Transverse colon (tissue), 4 donors: ENCODE results near the gene OAS2. TPM values are rescaled to one million over a fixed set of nuclear protein-coding genes. Genes with fewer than 3 reads are reported as not detected.

Experiments used
- DNase-seq: peaks from one replicate; pipeline ENCODE4 v3.0.0-alpha.2; 2019
- H3K27ac ChIP-seq, 4 donors: fragments of 200-600 bp; sonication (generic); 2 replicates each; pipeline ENCODE4 v1.5.1; 2016 to 2018; ENCODE audit warnings: inconsistent platforms in 4 of 4
- H3K27me3 ChIP-seq: fragments of 200-600 bp; sonication (generic); 2 replicates; pipeline ENCODE4 v1.5.1; 2017; ENCODE audit warnings: inconsistent platforms
- H3K36me3 ChIP-seq, 4 donors: fragments of 200-600 bp; sonication (generic); 2 replicates each; pipeline ENCODE4 v1.5.1; 2017 to 2019; ENCODE audit warnings: inconsistent platforms in 4 of 4
- H3K4me1 ChIP-seq, 4 donors: fragments of 200-600 bp; sonication (generic); 2 replicates each; pipeline ENCODE4 v1.5.1; 2017 to 2020; ENCODE audit warnings: inconsistent platforms in 4 of 4
- H3K4me3 ChIP-seq, 4 donors: fragments of 200-600 bp; sonication (generic); 1 replicate in 1 of 4; 2 replicates in 3 of 4; pipeline versions ENCODE4 v1.5.1 to v1.6.1; 2017 to 2019; ENCODE audit warnings: inconsistent platforms in 4 of 4
- H3K9me3 ChIP-seq, 2 donors: fragments of 200-600 bp; sonication (generic); 2 replicates each; pipeline ENCODE4 v1.5.1; 2017 to 2019; ENCODE audit warnings: inconsistent platforms in 2 of 2
- EP300 ChIP-seq: sonication (generic); formaldehyde crosslinking; IDR thresholded peaks from one replicate; pipeline ENCODE4 v1.6.1; 2017; ENCODE audit warnings: antibody characterized with exemption, low read depth
- POLR2A ChIP-seq: fragments of 450-650 bp; IDR thresholded peaks from one replicate; pipeline ENCODE4 v1.6.1; 2016; ENCODE audit warnings: antibody characterized with exemption, mild to moderate bottlenecking, moderate library complexity
- POLR2AphosphoS5 ChIP-seq, 3 donors: sonication (generic); formaldehyde crosslinking; IDR thresholded peaks; one replicate each; pipeline ENCODE4 v1.6.1; 2016; ENCODE audit warnings: antibody characterized with exemption in 3 of 3
- WGBS, 2 donors: methylation state at CpG; one replicate each; pipeline ENCODE4 v1.1.5; 2018; ENCODE audit warnings: low coverage in 1 of 2; 5-methylcytosine and 5-hydroxymethylcytosine counted together
- in situ Hi-C, 4 donors: fragments of 200-750 bp; cut with MboI; loops; one replicate each; pipeline versions ENCODE4 v1.15.0 to v1.15.1; 2017; ENCODE audit warnings: low sequenced_read_pairs in 3 of 4, low pct_ligation_motif_present in 1 of 4, low pct_unique_long_range_greater_than_20kb in 1 of 4
- intact Hi-C: fragments of 100-400 bp; cut with DNase I; formaldehyde crosslinking; loops from one replicate; pipeline ENCODE4 v1.15.1; 2023; ENCODE audit warnings: low total_unique reads
- total RNA-seq, 4 donors: library from RNA; depleted of rRNA; stranded (reverse); fragments of >200 nt; gene quantifications; one replicate each; pipeline ENCODE4 v1.1.0, GENCODE V29; 2016
- TF ChIP-seq, protein P1 (sequence below), 5 experiments: fragments of 200-600 bp in 3 of 5; fragments of 450-650 bp in 2 of 5; sonication (generic) in 3 of 5; IDR thresholded peaks; 1 replicate in 2 of 5; 2 replicates in 3 of 5; pipeline ENCODE4 v1.5.1; 2016 to 2017; ENCODE audit warnings: antibody characterized with exemption in 5 of 5, inconsistent platforms in 3 of 5, mild to moderate bottlenecking in 2 of 5, moderate library complexity in 1 of 5

OAS2 gene
- total RNA-seq, 4 donors from 2014 or later: 2.0 to 5.1 (median 3.5) TPM

DNA sequence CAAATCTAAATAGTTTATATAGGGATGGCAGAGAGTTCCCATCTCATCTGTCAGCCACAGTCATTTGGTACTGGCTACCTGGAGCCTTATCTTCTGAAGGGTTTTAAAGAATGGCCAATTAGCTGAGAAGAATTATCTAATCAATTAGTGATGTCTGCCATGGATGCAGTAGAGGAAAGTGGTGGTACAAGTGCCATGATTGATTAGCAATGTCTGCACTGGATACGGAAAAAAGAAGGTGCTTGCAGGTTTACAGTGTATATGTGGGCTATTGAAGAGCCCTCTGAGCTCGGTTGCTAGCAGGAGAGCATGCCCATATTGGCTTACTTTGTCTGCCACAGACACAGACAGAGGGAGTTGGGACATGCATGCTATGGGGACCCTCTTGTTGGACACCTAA lies 7.9 kb upstream of the OAS2 start:
- DNase-seq: no peak
- in situ Hi-C loops: no loop called here
- TF ChIP-seq, protein P1, sequence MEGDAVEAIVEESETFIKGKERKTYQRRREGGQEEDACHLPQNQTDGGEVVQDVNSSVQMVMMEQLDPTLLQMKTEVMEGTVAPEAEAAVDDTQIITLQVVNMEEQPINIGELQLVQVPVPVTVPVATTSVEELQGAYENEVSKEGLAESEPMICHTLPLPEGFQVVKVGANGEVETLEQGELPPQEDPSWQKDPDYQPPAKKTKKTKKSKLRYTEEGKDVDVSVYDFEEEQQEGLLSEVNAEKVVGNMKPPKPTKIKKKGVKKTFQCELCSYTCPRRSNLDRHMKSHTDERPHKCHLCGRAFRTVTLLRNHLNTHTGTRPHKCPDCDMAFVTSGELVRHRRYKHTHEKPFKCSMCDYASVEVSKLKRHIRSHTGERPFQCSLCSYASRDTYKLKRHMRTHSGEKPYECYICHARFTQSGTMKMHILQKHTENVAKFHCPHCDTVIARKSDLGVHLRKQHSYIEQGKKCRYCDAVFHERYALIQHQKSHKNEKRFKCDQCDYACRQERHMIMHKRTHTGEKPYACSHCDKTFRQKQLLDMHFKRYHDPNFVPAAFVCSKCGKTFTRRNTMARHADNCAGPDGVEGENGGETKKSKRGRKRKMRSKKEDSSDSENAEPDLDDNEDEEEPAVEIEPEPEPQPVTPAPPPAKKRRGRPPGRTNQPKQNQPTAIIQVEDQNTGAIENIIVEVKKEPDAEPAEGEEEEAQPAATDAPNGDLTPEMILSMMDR (IDR thresholded peaks at IDR 0.05): no peak
- TF ChIP-seq POLR2A: no peak
- no peak for TF ChIP-seq POLR2AphosphoS5 (IDR thresholded peaks at IDR 0.05)
- no peak for TF ChIP-seq EP300
- Histone ChIP-seq H3K9me3 (no peaks in the 10 kb centered on the region), H3K36me3 (no peaks in the 10 kb centered on the region), H3K27me3 (no peaks in the 10 kb centered on the region), H3K4me1 (no peaks in the 10 kb centered on the region), H3K27ac (no peak overlapping the region), H3K4me3 (no peak overlapping the region)
- intact Hi-C loops: no loop called here
- WGBS, 2 donors: 83 to 91% methylated on average over 2 of the region's 2 CpGs

DNA sequence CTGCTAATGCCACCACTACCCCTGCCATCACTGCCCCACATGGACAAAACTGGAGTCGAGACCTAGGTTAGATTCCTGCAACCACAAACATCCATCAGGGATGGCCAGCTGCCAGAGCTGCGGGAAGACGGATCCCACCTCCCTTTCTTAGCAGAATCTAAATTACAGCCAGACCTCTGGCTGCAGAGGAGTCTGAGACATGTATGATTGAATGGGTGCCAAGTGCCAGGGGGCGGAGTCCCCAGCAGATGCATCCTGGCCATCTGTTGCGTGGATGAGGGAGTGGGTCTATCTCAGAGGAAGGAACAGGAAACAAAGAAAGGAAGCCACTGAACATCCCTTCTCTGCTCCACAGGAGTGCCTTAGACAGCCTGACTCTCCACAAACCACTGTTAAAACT lies 7.1 kb upstream of the OAS2 start:
- no peaks in the 10 kb centered on the region for H3K9me3 ChIP-seq
- no peak for DNase-seq
- in situ Hi-C loops: no loop called here
- intact Hi-C loops: no loop called here
- H3K27ac ChIP-seq: no peak overlapping the region
- H3K27me3 ChIP-seq: no peaks in the 10 kb centered on the region
- H3K4me1 ChIP-seq: no peaks in the 10 kb centered on the region
- H3K4me3 ChIP-seq: no peak overlapping the region
- TF ChIP-seq POLR2AphosphoS5 (IDR thresholded peaks at IDR 0.05) (no peak), EP300 (no peak), POLR2A (no peak)
- TF ChIP-seq, protein P1 (IDR thresholded peaks at IDR 0.05): no peak
- WGBS, 2 donors: 73 to 79% methylated on average over 2 to 5 of the region's 5 CpGs
- H3K36me3 ChIP-seq: no peaks in the 10 kb centered on the region

DNA sequence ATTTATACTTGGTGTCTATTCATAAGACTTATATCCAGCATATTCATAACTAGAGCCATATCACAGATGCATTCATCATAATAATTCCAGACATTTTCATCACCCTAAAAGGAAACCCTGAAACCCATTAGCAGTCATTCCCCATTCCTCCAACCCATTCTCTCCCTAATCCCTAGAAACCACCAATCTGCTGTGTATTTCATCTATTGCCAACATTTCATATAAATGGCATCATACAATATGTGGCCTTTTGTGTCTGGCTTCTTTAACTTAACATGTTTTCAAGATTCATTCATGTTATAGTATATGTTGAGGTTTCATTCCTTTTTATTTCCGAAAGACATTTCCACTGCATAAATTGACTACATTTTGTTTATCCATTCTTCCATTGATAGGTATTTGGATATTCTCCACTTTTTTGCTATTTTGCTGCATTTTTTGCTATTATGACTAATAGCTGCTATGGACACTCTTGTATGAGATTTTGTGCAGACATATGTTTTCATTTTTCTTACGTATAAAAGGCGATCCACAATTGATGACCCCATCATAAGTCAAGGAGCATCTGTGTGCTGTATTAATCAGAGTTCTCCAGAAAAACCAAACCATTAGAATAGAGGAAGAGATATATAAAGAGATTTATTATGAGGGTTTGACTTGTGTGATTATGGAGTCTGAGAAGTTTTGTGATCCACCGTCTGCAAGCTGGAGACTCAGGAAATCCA lies 5.1 kb upstream of the OAS2 start:
- H3K27ac ChIP-seq: no peak overlapping the region
- 83 to 89% methylated on average over 4 of the region's 4 CpGs for whole genome bisulfite sequencing, 2 donors

DNA sequence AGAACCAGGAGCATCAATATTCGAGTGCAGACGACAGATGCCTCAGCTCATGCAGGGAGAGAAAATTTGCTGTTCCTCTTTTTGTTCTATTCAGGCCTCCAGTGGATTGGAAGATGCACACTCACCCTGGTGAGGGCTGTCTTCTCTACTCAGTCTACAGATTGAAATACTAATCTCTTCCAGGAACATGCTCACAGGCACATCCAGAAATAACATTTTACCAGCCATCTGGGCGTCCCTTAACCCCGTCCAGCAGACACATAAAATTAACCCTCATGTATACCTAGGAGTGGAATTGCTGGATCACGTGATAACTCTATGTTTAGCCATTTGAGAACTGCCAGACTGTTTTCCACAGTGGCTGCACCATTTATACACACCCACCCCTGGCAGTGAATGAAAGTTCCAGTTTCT lies 4.5 kb upstream of the OAS2 start:
- intact Hi-C loops (no loop called here), in situ Hi-C loops (no loop called here)
- H3K27ac ChIP-seq: no peak overlapping the region
- H3K9me3 ChIP-seq: no peaks in the 10 kb centered on the region
- H3K4me1 ChIP-seq: peaks cover 0 to 10% (median 3%) of the 10 kb centered on the region in 4 donors
- DNase-seq: no peak
- TF ChIP-seq, protein P1 (IDR thresholded peaks at IDR 0.05): no peak
- TF ChIP-seq EP300: no peak
- TF ChIP-seq POLR2AphosphoS5 (IDR thresholded peaks at IDR 0.05): no peak
- no peak for TF ChIP-seq POLR2A
- no peaks in the 10 kb centered on the region for H3K27me3 ChIP-seq
- 29 to 41% methylated on average over 2 to 5 of the region's 5 CpGs for WGBS, 2 donors
- no peaks in the 10 kb centered on the region for H3K36me3 ChIP-seq
- no peak overlapping the region for H3K4me3 ChIP-seq

More for the DNA sequence above, 5.1 kb upstream of the OAS2 start:
- intact Hi-C loops: no loop called here
- no peaks in the 10 kb centered on the region for H3K9me3 ChIP-seq
- no peaks in the 10 kb centered on the region for H3K27me3 ChIP-seq
- TF ChIP-seq EP300 (no peak), POLR2AphosphoS5 (IDR thresholded peaks at IDR 0.05) (no peak), POLR2A (no peak)
- TF ChIP-seq, protein P1 (IDR thresholded peaks at IDR 0.05): no peak
- H3K36me3 ChIP-seq: no peaks in the 10 kb centered on the region
- DNase-seq: no peak
- in situ Hi-C loops: no loop called here
- H3K4me3 ChIP-seq: no peak overlapping the region
- peaks cover 0 to 7% (median 3%) of the 10 kb centered on the region in 4 donors for H3K4me1 ChIP-seq
